Ovary (tissue), 9 donors: ENCODE measurements around the gene ALPG. TPM values are rescaled to one million over a fixed set of nuclear protein-coding genes. Genes with fewer than 3 reads are reported as not detected.

Source experiments
- DNase-seq, 5 donors: peaks; one replicate each; pipeline ENCODE4 v3.0.0-alpha.2; 2019 to 2020
- H3K27ac ChIP-seq, 2 donors: fragments of 200-600 bp; one replicate each; pipeline versions ENCODE4 v1.5.1 to v1.8.0; 2019 to 2022
- H3K27me3 ChIP-seq: fragments of 200-600 bp; one replicate; pipeline ENCODE4 v1.8.0; 2022
- H3K36me3 ChIP-seq: fragments of 200-600 bp; sonication (generic); one replicate; pipeline ENCODE4 v1.5.1; 2019
- H3K4me1 ChIP-seq: one replicate; pipeline ENCODE4 v1.8.1; 2013; ENCODE audit warnings: mild to moderate bottlenecking, moderate library complexity; ENCODE audit not compliant: insufficient read depth
- H3K4me3 ChIP-seq: fragments of 200-600 bp; sonication (generic); one replicate; pipeline ENCODE4 v1.5.1; 2017
- H3K9me3 ChIP-seq, 2 donors: fragments of 200-600 bp in 1 of 2; sonication (generic) in 1 of 2; one replicate each; pipeline versions ENCODE4 v1.5.1 to v1.8.1; 2013 to 2019; ENCODE audit warnings: mild to moderate bottlenecking in 1 of 2, moderate library complexity in 1 of 2
- CTCF ChIP-seq, 3 donors: fragments of 450-650 bp in 2 of 3; fragments of 200-600 bp in 1 of 3; IDR thresholded peaks; one replicate each; pipeline versions ENCODE4 v1.5.1 to v1.8.0; 2016 to 2022; ENCODE audit warnings: antibody characterized with exemption in 3 of 3, mild to moderate bottlenecking in 1 of 3
- EP300 ChIP-seq: sonication (generic); formaldehyde crosslinking; IDR thresholded peaks from one replicate; pipeline ENCODE4 v1.6.1; 2017; ENCODE audit warnings: antibody characterized with exemption
- POLR2A ChIP-seq: fragments of 450-650 bp; IDR thresholded peaks from one replicate; pipeline ENCODE4 v1.6.1; 2017; ENCODE audit warnings: antibody characterized with exemption, mild to moderate bottlenecking, moderate library complexity
- WGBS, 3 donors: extraction: QIAGEN DNeasy Blood & Tissue Kit in 1 of 3; methylation state at CpG; one replicate each; pipeline versions ENCODE4 v1.1.5 to v1.1.7; 2013 to 2017; 5-methylcytosine and 5-hydroxymethylcytosine counted together
- intact Hi-C, 4 donors: fragments of 100-400 bp; cut with DNase I; formaldehyde crosslinking; loops; one replicate each; pipeline versions ENCODE4 v1.11.0 to v1.15.1; 2022 to 2023
- polyA plus RNA-seq, 2 donors: library from polyadenylated mRNA; stranded (reverse); fragments of 200-250 nt in 1 of 2; fragments of 350-450 nt in 1 of 2; fragmentation: Illumina TruSeq in 1 of 2; extraction: RNeasy Lipid Tissue Mini Kit (QIAGEN cat#74804) in 1 of 2; gene quantifications; one replicate each; pipeline ENCODE4 v1.2.3, GENCODE V29; 2013 to 2014
- total RNA-seq, 7 donors: library from RNA; depleted of rRNA in 2 of 7; stranded (reverse); fragments of >200 nt in 2 of 7; fragmentation: NEBNext Ultra II Directional in 3 of 7; extraction: Animal tissue kit (Norgen Biotek cat#: 25700) in 3 of 7; gene quantifications; one replicate each; pipeline versions ENCODE4 v1.1.0 to v1.2.4, GENCODE V29; 2016 to 2023
- donor health status: DM: no; HTN: no; CAD: no; lungs with moderate emphysema.
- donor health status: DM: no; HTN: no; CAD: no.
- donor health status: Bipolar disorder and iron deficiency.
- donor health status: DM: yes; HTN: yes; CAD: no.
- donor health status: DM: no; HTN: no; CAD: no.
- donor health status: DM: yes; HTN: yes; CAD: no.

The ALPG gene
- total and polyA plus RNA-seq, 9 donors, result 0.02 to 0.36 (median 0.11) TPM; not detected in 6

GRCh38 chr2:232374356-232374755, 32.3 kb upstream of the ALPG start:
- H3K4me1 ChIP-seq, result no peaks in the 10 kb centered on the region
- no peaks in the 10 kb centered on the region for H3K9me3 ChIP-seq
- H3K27me3 ChIP-seq, result no peaks in the 10 kb centered on the region
- H3K4me3 ChIP-seq, result no peak overlapping the region
- WGBS, 3 donors, result 51 to 89% (median 87%) methylated on average over 1 of the region's 1 CpG
- H3K36me3 ChIP-seq, result no peaks in the 10 kb centered on the region
- no peak for TF ChIP-seq EP300
- TF ChIP-seq CTCF (IDR thresholded peaks at IDR 0.05), result no peak
- TF ChIP-seq POLR2A, result no peak
- no peak overlapping the region for H3K27ac ChIP-seq
- no peak for DNase-seq
- intact Hi-C loops, result no loop called here

GRCh38 chr2:232375164-232375563, 31.5 kb upstream of the ALPG start:
- Histone ChIP-seq H3K27ac (no peak overlapping the region), H3K9me3 (no peaks in the 10 kb centered on the region), H3K4me3 (no peak overlapping the region), H3K36me3 (no peaks in the 10 kb centered on the region), H3K27me3 (no peaks in the 10 kb centered on the region), H3K4me1 (no peaks in the 10 kb centered on the region)
- WGBS, 3 donors, result 77 to 81% (median 80%) methylated on average over 12 of the region's 12 CpGs
- DNase-seq, result no peak
- intact Hi-C loops, result no loop called here
- TF ChIP-seq CTCF (IDR thresholded peaks at IDR 0.05), result no peak
- TF ChIP-seq EP300, result no peak
- no peak for TF ChIP-seq POLR2A

- TF ChIP-seq POLR2A, result no peak
- TF ChIP-seq EP300, result no peak
- TF ChIP-seq CTCF (IDR thresholded peaks at IDR 0.05), result no peak
- no peaks in the 10 kb centered on the region for H3K4me1 ChIP-seq
- H3K9me3 ChIP-seq, result no peaks in the 10 kb centered on the region
- peak in 1 of 5 donors; percentile 3 for DNase-seq
- H3K36me3 ChIP-seq, result no peaks in the 10 kb centered on the region
- H3K27ac ChIP-seq, result no peak overlapping the region
- 90 to 96% (median 91%) methylated on average over 4 of the region's 4 CpGs for WGBS, 3 donors
- H3K27me3 ChIP-seq, result no peaks in the 10 kb centered on the region
- intact Hi-C loops, result no loop called here
- H3K4me3 ChIP-seq, result no peak overlapping the region
Observed at GRCh38 chr2:232376260-232376659, 30.4 kb upstream of the ALPG start.

- no peak for DNase-seq
- Histone ChIP-seq H3K27me3 (no peaks in the 10 kb centered on the region), H3K27ac (no peak overlapping the region), H3K4me1 (no peaks in the 10 kb centered on the region), H3K9me3 (no peaks in the 10 kb centered on the region), H3K36me3 (no peaks in the 10 kb centered on the region), H3K4me3 (no peak overlapping the region)
- TF ChIP-seq CTCF (IDR thresholded peaks at IDR 0.05) (no peak), POLR2A (no peak), EP300 (no peak)
- intact Hi-C loops, result no loop called here
- 85 to 91% (median 86%) methylated on average over 7 of the region's 7 CpGs for WGBS, 3 donors
Observed at GRCh38 chr2:232376713-232377112, 29.9 kb upstream of the ALPG start.

- DNase-seq, result no peak
- Histone ChIP-seq H3K27ac (no peak overlapping the region), H3K27me3 (no peaks in the 10 kb centered on the region), H3K9me3 (no peaks in the 10 kb centered on the region), H3K4me3 (no peak overlapping the region), H3K4me1 (no peaks in the 10 kb centered on the region), H3K36me3 (no peaks in the 10 kb centered on the region)
- intact Hi-C loops, result no loop called here
- TF ChIP-seq POLR2A (no peak), CTCF (IDR thresholded peaks at IDR 0.05) (no peak), EP300 (no peak)
- 88 to 92% (median 90%) methylated on average over 7 of the region's 7 CpGs for WGBS, 3 donors
Observed at GRCh38 chr2:232377319-232377718, 29.3 kb upstream of the ALPG start.
